Measurements from ENCODE around the gene SLC35G2. TPM values are rescaled to one million over a fixed set of nuclear protein-coding genes. Genes with fewer than 3 reads are reported as not detected.

The SLC35G2 gene
- total and polyA plus RNA-seq, 2 donors: 8.4 to 10.1 TPM

Other genes starting within 250 kb of the SLC35G2 start
- gene STAG1, start 66.7 kb upstream of the SLC35G2 start, total RNA-seq: 130 TPM
- 19.3 TPM for gene STAG1, start 66.7 kb upstream of the SLC35G2 start, polyA plus RNA-seq
- 63.3 TPM for gene NCK1, start 43.1 kb downstream of the SLC35G2 start, total RNA-seq
- 31.9 TPM for gene NCK1, start 43.1 kb downstream of the SLC35G2 start, polyA plus RNA-seq
- 0.42 TPM for gene IL20RB, start 138.9 kb downstream of the SLC35G2 start, total RNA-seq
- 0.98 TPM for gene IL20RB, start 138.9 kb downstream of the SLC35G2 start, polyA plus RNA-seq